NCI-H345 treated with DMSO at 0.1 percent for 48 hours (cell line): ENCODE results near the gene RAB1A.
"Not testable (repeated sequence)": the region's sequence is repeated elsewhere in the genome, so short reads cannot be mapped to it uniquely, and the experiment has no call there.

Source experiments
- DNase-seq: peaks from one replicate; lab custom pipeline; 2025; ENCODE audit not compliant: unreplicated experiment; lab: John Stamatoyannopoulos, UW

RAB1A gene

GRCh38 chr2:65137197-65137775 is 7.4 kb upstream of the RAB1A start:
- no peak for DNase-seq

GRCh38 chr2:65136253-65136652 is 6.3 kb upstream of the RAB1A start:
- DNase-seq: no peak

GRCh38 chr2:65134158-65134557 is 4.3 kb upstream of the RAB1A start:
- DNase-seq: no peak

GRCh38 chr2:65133626-65134025 is 3.7 kb upstream of the RAB1A start:
- no peak for DNase-seq

- not testable (repeated sequence) for DNase-seq
Measured at GRCh38 chr2:65132930-65133329, 3.0 kb upstream of the RAB1A start.

GRCh38 chr2:65130664-65131175 is 814 bp upstream of the RAB1A start:
- DNase-seq: no peak

- no peak for DNase-seq
Measured at GRCh38 chr2:65129286-65129825, 550 bp downstream of the RAB1A start.

GRCh38 chr2:65128297-65129190 is 1.4 kb downstream of the RAB1A start:
- no peak for DNase-seq

- not testable (repeated sequence) for DNase-seq
Measured at GRCh38 chr2:65125457-65125856, 4.4 kb downstream of the RAB1A start.

- DNase-seq: no peak
Measured at GRCh38 chr2:65122313-65122712, 7.6 kb downstream of the RAB1A start.

GRCh38 chr2:65120990-65121693 is 8.8 kb downstream of the RAB1A start:
- no peak for DNase-seq

- DNase-seq: no peak
Measured at GRCh38 chr2:65116645-65117044, 13.3 kb downstream of the RAB1A start.

- no peak for DNase-seq
Measured at GRCh38 chr2:65114921-65115320, 15.0 kb downstream of the RAB1A start.

GRCh38 chr2:65113816-65114215 is 16.1 kb downstream of the RAB1A start:
- no peak for DNase-seq

GRCh38 chr2:65113229-65113628 is 16.7 kb downstream of the RAB1A start:
- DNase-seq: no peak

- DNase-seq: no peak
Measured at GRCh38 chr2:65112633-65113032, 17.3 kb downstream of the RAB1A start.

- DNase-seq: no peak
Measured at GRCh38 chr2:65108780-65109179, 21.1 kb downstream of the RAB1A start.

GRCh38 chr2:65107530-65107929 is 22.4 kb downstream of the RAB1A start:
- DNase-seq: no peak

- no peak for DNase-seq
Measured at GRCh38 chr2:65103013-65103715, 26.7 kb downstream of the RAB1A start.

- no peak for DNase-seq
Measured at GRCh38 chr2:65101071-65101470, 28.8 kb downstream of the RAB1A start.

GRCh38 chr2:65098741-65099140 is 31.2 kb downstream of the RAB1A start:
- DNase-seq: no peak
